Spleen (tissue), 11 donors: ENCODE results near the gene TEKT2. TPM values are rescaled to one million over a fixed set of nuclear protein-coding genes. Genes with fewer than 3 reads are reported as not detected.

Experiments used
- DNase-seq: peaks from one replicate; pipeline ENCODE4 v3.0.0-alpha.2; 2020
- H3K27ac ChIP-seq, 8 donors: fragments of 200-600 bp; sonication (generic) in 7 of 8; 1 replicate in 4 of 8; 2 replicates in 4 of 8; pipeline versions ENCODE4 v1.5.0 to v1.8.0; 2016 to 2021; ENCODE audit warnings: inconsistent platforms in 4 of 8, mild to moderate bottlenecking in 4 of 8, moderate library complexity in 1 of 8
- H3K27me3 ChIP-seq, 7 donors: fragments of 200-600 bp; sonication (generic) in 6 of 7; replicated peaks in 1 of 7; 1 replicate in 4 of 7; 2 replicates in 3 of 7; pipeline versions ENCODE4 v1.5.0 to v1.8.0; 2016 to 2021; ENCODE audit warnings: inconsistent platforms in 3 of 7, mild to moderate bottlenecking in 1 of 7
- H3K36me3 ChIP-seq, 6 donors: fragments of 200-600 bp; sonication (generic) in 5 of 6; 1 replicate in 4 of 6; 2 replicates in 2 of 6; pipeline versions ENCODE4 v1.5.0 to v1.8.0; 2016 to 2021; ENCODE audit warnings: inconsistent platforms in 2 of 6
- H3K4me1 ChIP-seq, 6 donors: fragments of 200-600 bp; sonication (generic) in 5 of 6; 1 replicate in 3 of 6; 2 replicates in 3 of 6; pipeline versions ENCODE4 v1.5.0 to v1.8.0; 2016 to 2021; ENCODE audit warnings: inconsistent platforms in 3 of 6
- H3K4me3 ChIP-seq, 8 donors: fragments of 200-600 bp; sonication (generic) in 7 of 8; 1 replicate in 4 of 8; 2 replicates in 4 of 8; pipeline versions ENCODE4 v1.5.0 to v1.8.0; 2016 to 2021; ENCODE audit warnings: inconsistent platforms in 4 of 8, mild to moderate bottlenecking in 4 of 8, moderate library complexity in 2 of 8
- H3K9me3 ChIP-seq, 8 donors: fragments of 200-600 bp; sonication (generic) in 7 of 8; 1 replicate in 4 of 8; 2 replicates in 4 of 8; pipeline versions ENCODE4 v1.5.0 to v1.8.0; 2016 to 2021; ENCODE audit warnings: inconsistent platforms in 4 of 8
- CTCF ChIP-seq, 11 experiments: fragments of 200-600 bp in 7 of 11; fragments of 450-650 bp in 4 of 11; sonication (generic) in 4 of 11; IDR thresholded peaks in 8 of 11; conservative IDR thresholded peaks in 3 of 11; 1 replicate in 7 of 11; 2 replicates in 4 of 11; pipeline versions ENCODE4 v1.4.0 to v1.8.0; 2016 to 2021; ENCODE audit warnings: antibody characterized with exemption in 11 of 11, inconsistent platforms in 4 of 11, mild to moderate bottlenecking in 1 of 11
- POLR2A ChIP-seq, 3 donors: fragments of 450-650 bp; IDR thresholded peaks; one replicate each; pipeline ENCODE4 v1.5.1; 2017; ENCODE audit warnings: antibody characterized with exemption in 3 of 3, mild to moderate bottlenecking in 1 of 3
- POLR2AphosphoS5 ChIP-seq, 3 donors: sonication (generic); formaldehyde crosslinking; IDR thresholded peaks; one replicate each; pipeline ENCODE4 v1.5.1; 2017; ENCODE audit warnings: antibody characterized with exemption in 3 of 3
- WGBS, 5 donors: extraction: QIAGEN DNeasy Blood & Tissue Kit in 3 of 5; methylation state at CpG; one replicate each; pipeline versions ENCODE4 v1.1.5 to v1.1.7; 2013 to 2018; 5-methylcytosine and 5-hydroxymethylcytosine counted together
- intact Hi-C: fragments of 100-400 bp; cut with DNase I; formaldehyde crosslinking; loops from one replicate; pipeline ENCODE4 v1.15.0; 2023; ENCODE audit warnings: low total_unique reads
- polyA plus RNA-seq, 3 donors: library from polyadenylated mRNA; stranded (reverse); fragments of 200-250 nt; gene quantifications; one replicate each; pipeline ENCODE4 v1.2.1, GENCODE V29; 2013
- total RNA-seq, 7 donors: library from RNA; depleted of rRNA in 3 of 7; stranded (reverse); fragments of >200 nt in 3 of 7; fragmentation: NEBNext Ultra II Directional in 4 of 7; extraction: Animal tissue kit (Norgen Biotek cat#: 25700) in 4 of 7; gene quantifications; one replicate each; pipeline versions ENCODE4 v1.1.0 to v1.2.1, GENCODE V29; 2016 to 2021
- donor health status: healthy with polysubstance abuse.
- donor health status: DM: no; HTN: no; CAD: no; lungs with moderate emphysema.
- donor health status: DM: no; HTN: no; CAD: no.
- donor health status: Bipolar disorder and iron deficiency.
- donor health status: healthy.
- donor health status: DM: no; HTN: no; CAD: no.
- donor health status: DM: yes; HTN: yes; CAD: no.

TEKT2 gene
- total and polyA plus RNA-seq, 10 donors: 0.33 TPM; not detected in 9

- Histone ChIP-seq H3K27ac (no peak overlapping the region), H3K9me3 (no peaks in the 10 kb centered on the region), H3K27me3 (peaks cover 0 to 2% (median 0%) of the 10 kb centered on the region in 7 donors), H3K36me3 (no peaks in the 10 kb centered on the region), H3K4me1 (peaks cover 0 to 3% (median 0%) of the 10 kb centered on the region in 6 donors), H3K4me3 (no peak overlapping the region)
- TF ChIP-seq CTCF (IDR thresholded peaks at IDR 0.05 in 8 of 11, conservative IDR thresholded peaks at IDR 0.05 in 3 of 11) (no peak), POLR2A (IDR thresholded peaks at IDR 0.05) (no peak), POLR2AphosphoS5 (IDR thresholded peaks at IDR 0.05) (no peak)
- no peak for DNase-seq
- intact Hi-C loops: no loop called here
- 53 to 81% (median 72%) methylated on average over 4 of the region's 4 CpGs for whole genome bisulfite sequencing, 5 donors
Measured at GRCh38 chr1:36076979-36077573, 6.8 kb upstream of the TEKT2 start.

GRCh38 chr1:36080236-36080635 is 3.7 kb upstream of the TEKT2 start:
- Histone ChIP-seq H3K4me1 (peaks cover 0 to 14% (median 11%) of the 10 kb centered on the region in 6 donors), H3K4me3 (no peak overlapping the region), H3K27ac (no peak overlapping the region), H3K36me3 (no peaks in the 10 kb centered on the region), H3K9me3 (no peaks in the 10 kb centered on the region), H3K27me3 (peaks cover 0 to 33% (median 17%) of the 10 kb centered on the region in 7 donors)
- no peak for DNase-seq
- TF ChIP-seq CTCF (IDR thresholded peaks at IDR 0.05 in 8 of 11, conservative IDR thresholded peaks at IDR 0.05 in 3 of 11) (no peak), POLR2AphosphoS5 (IDR thresholded peaks at IDR 0.05) (no peak), POLR2A (IDR thresholded peaks at IDR 0.05) (no peak)
- 75 to 83% (median 80%) methylated on average over 3 of the region's 3 CpGs for WGBS, 5 donors
- intact Hi-C loops: no loop called here

GRCh38 chr1:36080801-36081200 is 3.1 kb upstream of the TEKT2 start:
- no peak for TF ChIP-seq CTCF (IDR thresholded peaks at IDR 0.05 in 8 of 11, conservative IDR thresholded peaks at IDR 0.05 in 3 of 11)
- no peak for TF ChIP-seq POLR2A (IDR thresholded peaks at IDR 0.05)
- TF ChIP-seq POLR2AphosphoS5 (IDR thresholded peaks at IDR 0.05): no peak
- intact Hi-C loops: no loop called here
- no peaks in the 10 kb centered on the region for H3K9me3 ChIP-seq
- DNase-seq: no peak
- H3K27ac ChIP-seq: no peak overlapping the region
- no peak overlapping the region for H3K4me3 ChIP-seq
- peaks cover 0 to 38% (median 17%) of the 10 kb centered on the region in 7 donors for H3K27me3 ChIP-seq
- H3K36me3 ChIP-seq: no peaks in the 10 kb centered on the region
- 73 to 90% (median 85%) methylated on average over 6 of the region's 6 CpGs for WGBS, 5 donors
- H3K4me1 ChIP-seq: peaks cover 0 to 14% (median 11%) of the 10 kb centered on the region in 6 donors

- H3K9me3 ChIP-seq: no peaks in the 10 kb centered on the region
- H3K4me1 ChIP-seq: peaks cover 0 to 14% (median 11%) of the 10 kb centered on the region in 6 donors
- TF ChIP-seq CTCF (IDR thresholded peaks at IDR 0.05 in 8 of 11, conservative IDR thresholded peaks at IDR 0.05 in 3 of 11): no peak
- TF ChIP-seq POLR2A (IDR thresholded peaks at IDR 0.05): no peak
- no peak for TF ChIP-seq POLR2AphosphoS5 (IDR thresholded peaks at IDR 0.05)
- H3K27me3 ChIP-seq: peaks cover 0 to 49% (median 17%) of the 10 kb centered on the region in 7 donors
- intact Hi-C loops: no loop called here
- H3K4me3 ChIP-seq: no peak overlapping the region
- peak; percentile 2 for DNase-seq
- WGBS, 5 donors: 73 to 88% (median 76%) methylated on average over 3 of the region's 3 CpGs
- H3K27ac ChIP-seq: no peak overlapping the region
- H3K36me3 ChIP-seq: no peaks in the 10 kb centered on the region
Measured at GRCh38 chr1:36081926-36082485, 1.9 kb upstream of the TEKT2 start.
